ENCODE measurements around the gene CATSPERE. TPM values are rescaled to one million over a fixed set of nuclear protein-coding genes. Genes with fewer than 3 reads are reported as not detected.

Gene CATSPERE
- total and polyA plus RNA-seq, 2 of the 8 experiments (the other 6 are each of a cell fraction or from before 2014, with no cell fraction given) = 0.05 to 0.45 TPM

DNA sequence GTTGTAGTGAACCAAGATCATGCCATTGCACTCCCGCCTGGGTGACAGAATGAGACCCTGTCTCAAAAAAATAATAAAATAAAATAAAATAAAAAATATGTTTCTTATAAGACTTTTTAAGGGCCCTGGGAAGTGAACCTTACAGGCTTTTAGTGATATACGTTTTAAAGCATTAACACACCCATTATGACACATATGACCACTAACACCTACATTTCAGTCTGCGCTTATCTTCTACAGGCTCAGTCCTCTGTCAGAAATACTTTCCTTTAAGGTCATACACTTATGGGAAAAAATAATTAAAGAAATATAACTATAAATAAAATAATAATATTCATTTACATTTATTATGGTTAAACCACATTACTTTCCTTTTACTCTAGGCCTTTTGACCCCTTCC lies 31.3 kb upstream of the CATSPERE start:
- FAIRE-seq (no peak), DNase-seq (ENCODE audit: low read depth in 1 of 2, low spot score in 2 of 2) (no peak)
- H3K23me2 ChIP-seq (ENCODE audit: low read depth, low read length) = no peaks in the 10 kb centered on the region
- no peak overlapping the region for H3K23ac ChIP-seq (ENCODE audit: insufficient read length)
- no peak overlapping the region for H2AFZ ChIP-seq (ENCODE audit: low read length)
- no peak overlapping the region for H3K4me2 ChIP-seq (ENCODE audit: insufficient read depth in 1 of 2, low read depth in 2 of 2, low read length in 2 of 2)
- H3K27ac ChIP-seq (ENCODE audit: low read depth, low read length) = no peak overlapping the region
- H3K9me3 ChIP-seq (ENCODE audit: insufficient read depth in 2 of 2, low read depth in 1 of 2, low read length in 1 of 2) = no peaks in the 10 kb centered on the region
- no peak overlapping the region for H2BK12ac ChIP-seq (ENCODE audit: low read depth, low read length)
- no peak overlapping the region for H4K5ac ChIP-seq (ENCODE audit: insufficient read length, low read depth, low read length)
- no peak overlapping the region for H2BK15ac ChIP-seq (ENCODE audit: low read length)
- H3K4ac ChIP-seq (replicated peaks; ENCODE audit: insufficient read length, low read depth, low read length) = no peak overlapping the region
- no peaks in the 10 kb centered on the region for H3K27me3 ChIP-seq (replicated peaks in 1 of 4; ENCODE audit: control insufficient read depth in 3 of 4, extremely low read depth in 1 of 4, insufficient read depth in 3 of 4, low read length in 3 of 4)
- WGBS, 2 experiments (ENCODE audit: extremely low coverage in 1 of 2, insufficient coverage in 1 of 2, insufficient read length in 1 of 2, insufficient replicate concordance in 2 of 2, low coverage in 1 of 2, low lambda C conversion rate in 2 of 2, missing lambda C conversion rate in 1 of 2) = 84% methylated on average over 3 of the region's 3 CpGs; no CpG with 5 or more reads in 1 of the 2 experiments
- no peaks in the 10 kb centered on the region for H3K4me1 ChIP-seq (replicated peaks in 1 of 4; ENCODE audit: control insufficient read depth in 3 of 4, insufficient read depth in 4 of 4, low read length in 3 of 4)
- no peak overlapping the region for H3K9ac ChIP-seq (replicated peaks in 1 of 4; ENCODE audit: extremely low read depth in 1 of 4, low read depth in 3 of 4, low read length in 3 of 4)
- no peak overlapping the region for H3K18ac ChIP-seq (ENCODE audit: extremely low read depth, low read length)
- no peak overlapping the region for H2BK5ac ChIP-seq (ENCODE audit: low read depth, low read length)
- H3K56ac ChIP-seq (replicated peaks; ENCODE audit: insufficient read length, low read depth, low read length) = no peak overlapping the region
- no peak overlapping the region for H3K14ac ChIP-seq (ENCODE audit: insufficient read length)
- ChIA-PET CTCF (ENCODE audit: partially characterized antibody) (no interaction called here), POLR2A (ENCODE audit: partially characterized antibody) (no interaction called here)
- no peak overlapping the region for H4K8ac ChIP-seq (ENCODE audit: extremely low read depth, insufficient read depth, low read length)
- no peaks in the 10 kb centered on the region for H4K20me1 ChIP-seq (replicated peaks in 1 of 2; ENCODE audit: control insufficient read depth in 1 of 2, insufficient read depth in 2 of 2, low read length in 2 of 2)
- no peak overlapping the region for H2BK20ac ChIP-seq (ENCODE audit: low read length)
- no peak overlapping the region for H4K91ac ChIP-seq (replicated peaks; ENCODE audit: insufficient read length, low read length)
- peaks cover 0 to 30% (median 7%) of the 10 kb centered on the region in 4 experiments; a peak in 4 of 8 replicates for H3K36me3 ChIP-seq (ENCODE audit: control insufficient read depth in 2 of 4, insufficient read depth in 4 of 4, low read length in 3 of 4)
- H3K79me2 ChIP-seq (ENCODE audit: control insufficient read depth in 1 of 2, insufficient read depth in 2 of 2, low read length in 2 of 2) = no peaks in the 10 kb centered on the region; a peak in 1 of 4 replicates
- no peak overlapping the region for H2AK5ac ChIP-seq (ENCODE audit: low read depth, low read length)
- H3K4me3 ChIP-seq (ENCODE audit: extremely low read depth in 1 of 4, insufficient read depth in 2 of 4, low read depth in 3 of 4, low read length in 4 of 4) = no peak overlapping the region
- no peaks in the 10 kb centered on the region for H3K79me1 ChIP-seq (ENCODE audit: low read depth, low read length)
- TF ChIP-seq CHD1 (IDR thresholded peaks at IDR 0.05; ENCODE audit: low read depth, low read length) (no peak), RBBP5 (IDR thresholded peaks at IDR 0.05; ENCODE audit: borderline replicate concordance, low read depth, low read length) (no peak)
- no peak overlapping the region for H2BK120ac ChIP-seq (replicated peaks; ENCODE audit: low read depth, low read length)
